Astrocyte of the hippocampus (primary cell): ENCODE measurements around the gene COX6A2.
"Not testable (repeated sequence)": the region's sequence is repeated elsewhere in the genome, so short reads cannot be mapped to it uniquely, and the experiment has no call there.

ENCODE experiments used
- DNase-seq: peaks from one replicate; pipeline ENCODE4 v3.0.0; 2011; ENCODE audit warnings: low read depth, low spot score

The COX6A2 gene

GRCh38 chr16:31438414-31438813 lies 10.3 kb upstream of the COX6A2 start:
- DNase-seq, result no peak

GRCh38 chr16:31436221-31437045 lies 8.3 kb upstream of the COX6A2 start:
- DNase-seq, result no peak

- no peak for DNase-seq
These were observed 7.4 kb upstream of the COX6A2 start for GRCh38 chr16:31435341-31436220.

GRCh38 chr16:31430380-31431052 lies 2.4 kb upstream of the COX6A2 start:
- no peak for DNase-seq

- no peak for DNase-seq
These were observed 1.6 kb upstream of the COX6A2 start for GRCh38 chr16:31429796-31430195.

GRCh38 chr16:31429314-31429713 lies 1.2 kb upstream of the COX6A2 start:
- DNase-seq, result no peak

DNA sequence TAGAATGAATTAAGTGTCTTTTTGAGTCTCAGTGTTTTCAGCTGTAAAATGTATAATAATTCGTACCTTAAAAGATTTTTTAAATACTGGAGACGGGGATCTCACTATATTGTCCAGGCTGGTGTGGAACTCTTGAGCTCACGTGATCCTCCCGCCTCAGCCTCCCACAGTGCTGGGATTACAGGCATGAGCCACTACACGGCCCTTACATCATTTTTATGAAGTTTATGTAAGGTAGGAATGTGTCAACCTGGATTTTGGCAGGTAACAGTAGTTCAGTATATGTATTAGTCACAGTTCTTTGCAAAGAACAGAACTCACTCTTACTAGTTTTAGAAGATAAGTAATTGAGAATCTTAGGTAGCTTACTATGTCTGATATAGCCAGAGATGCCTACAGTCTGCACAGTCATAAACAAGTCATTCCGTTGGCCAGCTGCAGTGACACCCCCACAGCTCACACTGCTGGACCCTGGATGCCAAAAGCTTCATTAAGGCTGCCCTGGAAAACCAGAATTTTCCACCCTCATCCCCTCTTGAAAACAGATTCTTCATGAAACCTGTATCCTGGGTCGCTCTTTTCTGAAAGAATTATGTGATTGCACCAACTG lies 583 bp upstream of the COX6A2 start:
- DNase-seq, result no peak

DNA sequence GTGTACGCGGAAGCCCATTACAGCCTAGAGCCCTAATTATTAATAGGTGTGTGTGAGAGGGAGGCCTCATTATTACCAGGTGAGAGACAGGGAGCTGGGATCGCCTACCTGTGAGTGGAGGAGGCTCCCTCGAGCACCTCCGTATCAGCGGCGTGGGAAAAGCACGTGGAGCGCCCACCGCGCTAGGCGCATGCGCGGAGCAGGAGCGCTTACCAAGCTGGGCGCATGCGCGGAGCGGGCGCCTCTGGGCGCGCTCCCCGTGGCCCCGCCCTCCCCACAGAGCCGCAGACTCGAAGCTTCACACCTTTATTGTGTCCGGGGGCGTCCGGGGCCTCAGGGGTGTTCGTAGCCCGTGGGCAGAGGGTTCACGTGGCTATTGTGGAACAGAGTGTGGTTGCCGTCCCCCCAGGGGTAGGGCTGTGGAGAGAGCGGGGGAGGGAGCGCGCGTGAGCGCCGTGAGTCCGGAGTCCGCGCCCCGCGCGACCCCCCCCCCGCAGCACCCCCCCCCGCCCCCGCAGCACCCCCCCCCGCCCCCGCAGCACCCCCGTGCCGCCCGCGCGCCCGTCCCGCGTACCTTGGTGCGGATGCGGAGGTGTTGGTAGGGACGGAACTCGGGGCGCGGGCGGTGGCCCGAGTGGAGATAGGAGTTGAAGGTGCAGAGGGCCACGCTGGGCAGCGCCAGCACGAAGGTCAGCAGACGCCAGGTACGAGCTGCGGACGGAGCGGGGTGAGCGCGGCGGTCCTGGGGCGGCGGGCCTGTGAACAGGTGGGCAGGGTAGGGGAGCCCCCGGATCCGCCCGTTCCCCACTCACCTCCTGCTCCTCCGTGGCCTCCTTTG lies 500 bp downstream of the COX6A2 start:
- peak; percentile 43 for DNase-seq

DNA sequence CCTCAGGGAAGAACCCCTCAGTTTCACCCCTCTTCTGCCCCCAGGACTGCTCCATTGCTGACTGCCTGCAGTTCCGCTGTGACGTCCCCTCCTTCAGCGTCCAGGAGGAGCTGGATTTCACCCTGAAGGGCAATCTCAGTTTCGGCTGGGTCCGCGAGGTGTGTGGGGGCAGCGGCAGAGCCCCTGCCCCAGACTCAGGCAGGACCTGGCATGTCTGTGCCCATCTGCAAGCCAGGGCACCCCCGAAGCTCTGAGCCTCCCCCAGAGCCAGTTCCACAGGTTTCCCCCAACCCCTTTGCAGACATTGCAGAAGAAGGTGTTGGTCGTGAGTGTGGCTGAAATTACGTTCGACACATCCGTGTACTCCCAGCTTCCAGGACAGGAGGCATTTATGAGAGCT lies 4.4 kb downstream of the COX6A2 start:
- no peak for DNase-seq

DNA sequence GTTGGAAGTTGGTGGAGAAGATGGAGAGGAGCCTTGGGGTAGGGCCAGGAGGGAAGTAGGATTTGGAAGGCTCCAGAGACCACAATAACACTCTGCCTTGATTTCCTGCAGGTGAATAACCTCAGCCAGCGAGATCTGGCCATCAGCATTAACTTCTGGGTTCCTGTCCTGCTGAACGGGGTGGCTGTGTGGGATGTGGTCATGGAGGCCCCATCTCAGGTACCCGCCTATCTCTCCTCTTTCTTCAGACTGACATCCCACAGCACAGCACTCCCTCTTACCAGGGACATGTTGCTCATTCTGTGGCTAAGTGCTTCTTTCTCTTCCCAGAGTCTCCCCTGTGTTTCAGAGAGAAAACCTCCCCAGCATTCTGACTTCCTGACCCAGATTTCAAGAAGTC lies 4.9 kb downstream of the COX6A2 start:
- DNase-seq, result no peak

- no peak for DNase-seq
These were observed 6.6 kb downstream of the COX6A2 start for GRCh38 chr16:31421587-31421986.

- DNase-seq, result no peak
These were observed 8.1 kb downstream of the COX6A2 start for GRCh38 chr16:31420037-31420436.

GRCh38 chr16:31417916-31418315 lies 10.2 kb downstream of the COX6A2 start:
- no peak for DNase-seq

GRCh38 chr16:31417036-31417435 lies 11.1 kb downstream of the COX6A2 start:
- not testable (repeated sequence) for DNase-seq

GRCh38 chr16:31416371-31416770 lies 11.8 kb downstream of the COX6A2 start:
- no peak for DNase-seq

DNA sequence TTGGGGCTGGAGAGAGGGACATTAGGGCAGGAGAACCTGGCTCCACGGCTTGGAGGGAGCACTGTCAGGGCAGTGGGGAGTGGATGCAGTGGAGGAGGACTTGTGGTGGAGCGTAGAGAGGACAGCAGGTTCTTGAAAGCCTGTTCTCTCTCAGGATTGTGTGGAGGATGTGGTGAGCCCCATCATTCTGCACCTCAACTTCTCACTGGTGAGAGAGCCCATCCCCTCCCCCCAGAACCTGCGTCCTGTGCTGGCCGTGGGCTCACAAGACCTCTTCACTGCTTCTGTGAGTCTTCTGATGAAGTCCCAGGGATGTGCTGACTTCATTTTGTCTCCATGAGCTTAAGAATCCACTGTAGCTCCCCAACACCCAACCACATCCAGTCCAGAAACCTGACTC lies 13.5 kb downstream of the COX6A2 start:
- no peak for DNase-seq

GRCh38 chr16:31413943-31414342 lies 14.2 kb downstream of the COX6A2 start:
- DNase-seq, result no peak

DNA sequence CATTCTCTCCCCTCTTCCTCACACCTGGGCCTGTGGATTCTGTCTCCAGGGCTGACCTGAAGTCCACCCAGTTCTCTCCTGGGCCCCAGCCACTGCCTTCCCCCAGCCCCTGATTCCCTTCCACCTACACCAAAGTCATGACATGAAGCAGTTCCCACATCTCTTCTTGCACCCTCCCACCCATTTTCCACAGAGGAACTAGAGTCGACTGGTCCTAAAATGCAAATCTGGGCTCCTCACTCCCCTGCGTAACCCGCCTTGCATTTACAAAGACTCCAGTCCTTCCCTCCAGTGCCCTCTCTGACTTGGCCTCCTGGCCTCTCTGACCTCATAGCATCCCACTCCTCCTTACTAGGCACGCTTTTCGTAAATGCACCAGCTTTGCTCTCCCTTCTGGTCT lies 14.8 kb downstream of the COX6A2 start:
- no peak for DNase-seq

DNA sequence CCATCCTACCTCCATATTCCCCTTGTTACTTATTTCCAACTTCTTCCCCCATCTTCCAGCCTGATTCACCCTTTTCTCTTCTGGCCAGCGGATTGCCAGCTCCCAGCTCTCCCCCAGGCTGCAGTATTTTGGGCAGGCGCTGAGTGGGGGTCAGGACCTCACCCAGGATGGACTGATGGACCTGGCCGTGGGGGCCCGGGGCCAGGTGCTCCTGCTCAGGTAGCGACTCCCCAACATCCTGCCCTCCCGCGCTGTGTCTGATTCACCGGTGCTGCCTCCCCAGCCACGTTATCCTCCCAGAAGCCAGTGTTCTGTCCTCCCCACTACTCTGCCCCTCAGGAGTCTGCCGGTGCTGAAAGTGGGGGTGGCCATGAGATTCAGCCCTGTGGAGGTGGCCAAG lies 15.4 kb downstream of the COX6A2 start:
- no peak for DNase-seq

- DNase-seq, result no peak
These were observed 16.9 kb downstream of the COX6A2 start for GRCh38 chr16:31411024-31411844.
